ENCODE measurements around the gene COL10A1. TPM values are rescaled to one million over a fixed set of nuclear protein-coding genes. Genes with fewer than 3 reads are reported as not detected.

The COL10A1 gene
- total and polyA plus RNA-seq, 2 experiments from 2014 or later = 0.28 to 0.31 TPM

GRCh38 chr6:116159782-116160524, 34.0 kb upstream of the COL10A1 start (continued):
- no peak for TF ChIP-seq ZNF462 (CRISPR knock-in tag; IDR thresholded peaks at IDR 0.05)
- TF ChIP-seq ZNF114 (CRISPR knock-in tag; IDR thresholded peaks at IDR 0.05) = no peak
- TF ChIP-seq EZH2 (IDR thresholded peaks at IDR 0.05; ENCODE audit: low read depth, unreplicated experiment) = no peak
- TF ChIP-seq STAT1 (IDR thresholded peaks at IDR 0.05; ENCODE audit: unreplicated experiment) = no peak
- TF ChIP-seq CREB1 (CRISPR knock-in tag; IDR thresholded peaks at IDR 0.05; ENCODE audit: low read depth) = no peak
- TF ChIP-seq ZNF331 (CRISPR knock-in tag; IDR thresholded peaks at IDR 0.05; ENCODE audit: low read depth) = no peak
- TF ChIP-seq NANOG (IDR thresholded peaks at IDR 0.05; ENCODE audit: borderline replicate concordance) = no peak
- no peak for TF ChIP-seq POLR2AphosphoS5 (IDR thresholded peaks at IDR 0.05; ENCODE audit: low read depth)

- H3K36me3 ChIP-seq (ENCODE audit: insufficient read depth) = 0 out of 2 replicates have a peak, but pooled peaks cover 6% of the 10 kb centered on the region
- DNase-seq (ENCODE audit: low spot score) (no peak), ATAC-seq (no peak)
- no peak overlapping the region for H3K4me3 ChIP-seq
- TF ChIP-seq CREB1 (CRISPR knock-in tag; IDR thresholded peaks at IDR 0.05; ENCODE audit: low read depth) (no peak), STAT1 (IDR thresholded peaks at IDR 0.05; ENCODE audit: unreplicated experiment) (no peak), REST (IDR thresholded peaks at IDR 0.05; ENCODE audit: unreplicated experiment) (no peak)
- peaks cover 6% of the 10 kb centered on the region; the same call in 1 of the 2 replicates for H3K79me2 ChIP-seq (replicated peaks; ENCODE audit: insufficient read depth)
- peaks cover 23% of the 10 kb centered on the region for H3K4me1 Mint-ChIP-seq
- H3K4me2 ChIP-seq = peak overlapping the region; percentile 17; the same call in 1 of the 2 replicates
- H3K27me3 Mint-ChIP-seq (ENCODE audit: insufficient read depth, low read depth, poor library complexity) = peaks cover 2% of the 10 kb centered on the region
- H3K4me3 Mint-ChIP-seq = peak overlapping the region; percentile 25; the same call in 1 of the 3 replicates
- peaks cover 15% of the 10 kb centered on the region for H3K4me1 ChIP-seq (ENCODE audit: insufficient read depth)
- H3K27ac Mint-ChIP-seq = peak overlapping the region; percentile 85
- no peak overlapping the region for H3K27ac ChIP-seq (ENCODE audit: low read depth)
- H3K9me2 ChIP-seq (ENCODE audit: insufficient read depth) = no peaks in the 10 kb centered on the region
- H2AFZ ChIP-seq = no peak overlapping the region
- H4K20me1 ChIP-seq (replicated peaks; ENCODE audit: insufficient read depth) = no peaks in the 10 kb centered on the region
- H3K27me3 ChIP-seq (ENCODE audit: insufficient read depth) = no peaks in the 10 kb centered on the region
- peaks cover 17% of the 10 kb centered on the region; the same call in 2 of the 3 replicates for H3K36me3 Mint-ChIP-seq (ENCODE audit: low read depth)
- H3F3A ChIP-seq (replicated peaks; ENCODE audit: low read depth) = no peaks in the 10 kb centered on the region
- peaks cover 5% of the 10 kb centered on the region; the same call in 1 of the 3 replicates for H3K9me3 Mint-ChIP-seq
Observed at GRCh38 chr6:116158641-116159040, 32.7 kb upstream of the COL10A1 start.

All from GM23338 (cell line).